ENCODE measurements around the gene EXOC6B. TPM values are rescaled to one million over a fixed set of nuclear protein-coding genes. Genes with fewer than 3 reads are reported as not detected.

EXOC6B gene
- total RNA-seq, 2 donors from 2014 or later: 11.7 to 12.9 TPM

- H3K27ac ChIP-seq: no peak overlapping the region
- TF ChIP-seq POLR2A (IDR thresholded peaks at IDR 0.05) (no peak), CTCF (IDR thresholded peaks at IDR 0.05) (no peak)
- peaks cover 0 to 28% of the 10 kb centered on the region in 2 donors for H3K27me3 ChIP-seq
- H3K4me3 ChIP-seq: no peak overlapping the region
- ATAC-seq: no peak
- 82 to 84% methylated on average over 13 of the region's 13 CpGs for WGBS, 2 donors
- H3K9me3 ChIP-seq: peaks cover 0 to 8% (median 0%) of the 10 kb centered on the region in 3 donors
- DNase-seq: peak in 3 of 4 donors; percentile 1 to 7 (median 2)
- peaks cover 52% of the 10 kb centered on the region for H3K4me1 ChIP-seq
- no peaks in the 10 kb centered on the region for H3K36me3 ChIP-seq (replicated peaks in 1 of 2; ENCODE audit: insufficient read depth in 1 of 2, low read depth in 2 of 2)
- intact Hi-C loops (cut with DNase I): no loop called here
Observed at GRCh38 chr2:72141881-72142451, 683.9 kb downstream of the EXOC6B start.

GRCh38 chr2:72141032-72141645, 684.7 kb downstream of the EXOC6B start:
- Histone ChIP-seq H3K4me1 (peaks cover 47% of the 10 kb centered on the region), H3K9me3 (peaks cover 0 to under 1% (median 0%) of the 10 kb centered on the region in 3 donors), H3K27ac (no peak overlapping the region), H3K4me3 (no peak overlapping the region), H3K27me3 (peaks cover 0 to 19% of the 10 kb centered on the region in 2 donors), H3K36me3 (replicated peaks in 1 of 2; ENCODE audit: insufficient read depth in 1 of 2, low read depth in 2 of 2) (no peaks in the 10 kb centered on the region)
- ATAC-seq (no peak), DNase-seq (peak in 2 of 4 donors; percentile 3 to 7)
- no peak for TF ChIP-seq POLR2A (IDR thresholded peaks at IDR 0.05)
- TF ChIP-seq CTCF (IDR thresholded peaks at IDR 0.05): no peak
- 83 to 93% methylated on average over 2 to 5 of the region's 5 CpGs for WGBS, 2 donors
- intact Hi-C loops (cut with DNase I): no loop called here

- H3K36me3 ChIP-seq (replicated peaks in 1 of 2; ENCODE audit: insufficient read depth in 1 of 2, low read depth in 2 of 2): no peaks in the 10 kb centered on the region
- ATAC-seq (no peak), DNase-seq (peak in 2 of 4 donors; percentile 0 to 4)
- H3K27ac ChIP-seq: no peak overlapping the region
- H3K4me3 ChIP-seq: no peak overlapping the region
- no peaks in the 10 kb centered on the region for H3K9me3 ChIP-seq
- TF ChIP-seq CTCF (IDR thresholded peaks at IDR 0.05): no peak
- intact Hi-C loops (cut with DNase I): no loop called here
- H3K27me3 ChIP-seq: peaks cover 0 to 14% of the 10 kb centered on the region in 2 donors
- peaks cover 42% of the 10 kb centered on the region for H3K4me1 ChIP-seq
- WGBS, 2 donors: 76% methylated on average over 4 of the region's 4 CpGs; no CpG with 5 or more reads in 1 of the 2 donors
Observed at GRCh38 chr2:72140621-72140960, 685.2 kb downstream of the EXOC6B start.

- Histone ChIP-seq H3K27me3 (peaks cover 0 to 8% of the 10 kb centered on the region in 2 donors), H3K9me3 (no peaks in the 10 kb centered on the region), H3K4me1 (peaks cover 36% of the 10 kb centered on the region), H3K27ac (no peak overlapping the region), H3K36me3 (replicated peaks in 1 of 2; ENCODE audit: insufficient read depth in 1 of 2, low read depth in 2 of 2) (no peaks in the 10 kb centered on the region), H3K4me3 (no peak overlapping the region)
- intact Hi-C loops (cut with DNase I): no loop called here
- DNase-seq: peak in 2 of 4 donors; percentile 2 to 4
- ATAC-seq: no peak
- 48 to 64% methylated on average over 2 to 13 of the region's 14 CpGs for WGBS, 2 donors
- TF ChIP-seq CTCF (IDR thresholded peaks at IDR 0.05) (no peak), POLR2A (IDR thresholded peaks at IDR 0.05) (no peak)
Observed at GRCh38 chr2:72139874-72140620, 685.8 kb downstream of the EXOC6B start.

Data from body of pancreas (tissue), 4 donors.